ENCODE results near the gene ZSCAN2.

DNA sequence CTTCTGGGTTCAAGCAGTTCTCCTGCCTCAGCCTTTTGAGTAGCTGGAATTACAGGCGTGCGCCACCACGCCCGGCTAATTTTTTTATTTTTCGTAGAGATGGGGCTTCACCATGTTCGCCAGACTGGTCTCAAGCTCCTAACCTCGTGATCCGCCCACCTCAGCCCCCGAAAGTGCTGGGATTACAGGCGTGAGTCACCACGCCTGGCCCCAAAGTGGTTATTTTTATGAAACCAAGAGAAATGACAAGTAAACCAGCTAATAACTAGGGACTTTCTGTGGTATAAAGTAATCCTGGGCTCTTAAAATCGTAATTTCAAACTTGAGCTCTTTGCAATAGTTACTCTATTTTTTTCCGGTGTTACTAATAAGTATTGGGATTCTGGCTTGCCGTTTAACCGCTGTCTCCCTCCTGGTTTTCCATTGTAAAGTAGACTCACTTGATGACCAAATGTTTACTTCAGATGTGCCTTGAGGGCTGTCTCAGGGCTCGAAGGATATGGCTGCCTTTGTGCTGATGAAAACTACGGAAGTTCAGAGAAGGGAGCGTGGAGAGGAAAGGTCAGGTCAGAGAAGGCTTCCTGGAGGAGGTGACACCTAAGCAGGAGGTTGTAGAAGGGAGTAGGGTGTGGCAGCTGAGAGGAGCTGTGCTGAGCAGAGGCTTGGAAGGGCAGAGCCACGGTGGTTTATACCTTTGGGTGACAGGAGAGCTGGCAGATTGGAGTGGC is 4.2 kb downstream of the ZSCAN2 start:
- TF ChIP-seq, protein P1, sequence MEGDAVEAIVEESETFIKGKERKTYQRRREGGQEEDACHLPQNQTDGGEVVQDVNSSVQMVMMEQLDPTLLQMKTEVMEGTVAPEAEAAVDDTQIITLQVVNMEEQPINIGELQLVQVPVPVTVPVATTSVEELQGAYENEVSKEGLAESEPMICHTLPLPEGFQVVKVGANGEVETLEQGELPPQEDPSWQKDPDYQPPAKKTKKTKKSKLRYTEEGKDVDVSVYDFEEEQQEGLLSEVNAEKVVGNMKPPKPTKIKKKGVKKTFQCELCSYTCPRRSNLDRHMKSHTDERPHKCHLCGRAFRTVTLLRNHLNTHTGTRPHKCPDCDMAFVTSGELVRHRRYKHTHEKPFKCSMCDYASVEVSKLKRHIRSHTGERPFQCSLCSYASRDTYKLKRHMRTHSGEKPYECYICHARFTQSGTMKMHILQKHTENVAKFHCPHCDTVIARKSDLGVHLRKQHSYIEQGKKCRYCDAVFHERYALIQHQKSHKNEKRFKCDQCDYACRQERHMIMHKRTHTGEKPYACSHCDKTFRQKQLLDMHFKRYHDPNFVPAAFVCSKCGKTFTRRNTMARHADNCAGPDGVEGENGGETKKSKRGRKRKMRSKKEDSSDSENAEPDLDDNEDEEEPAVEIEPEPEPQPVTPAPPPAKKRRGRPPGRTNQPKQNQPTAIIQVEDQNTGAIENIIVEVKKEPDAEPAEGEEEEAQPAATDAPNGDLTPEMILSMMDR (IDR thresholded peaks at IDR 0.05; ENCODE audit: low read depth, low read length) = no peak
- no peak for TF ChIP-seq POLR2A (IDR thresholded peaks at IDR 0.05; ENCODE audit: extremely low read depth, insufficient read length)
- no peak for TF ChIP-seq MAX (IDR thresholded peaks at IDR 0.05; ENCODE audit: low read depth, low read length)
- TF ChIP-seq MYC (IDR thresholded peaks at IDR 0.05; ENCODE audit: low read depth, low read length) = no peak
